ENCODE data around the gene TAMALIN.

TAMALIN gene

DNA sequence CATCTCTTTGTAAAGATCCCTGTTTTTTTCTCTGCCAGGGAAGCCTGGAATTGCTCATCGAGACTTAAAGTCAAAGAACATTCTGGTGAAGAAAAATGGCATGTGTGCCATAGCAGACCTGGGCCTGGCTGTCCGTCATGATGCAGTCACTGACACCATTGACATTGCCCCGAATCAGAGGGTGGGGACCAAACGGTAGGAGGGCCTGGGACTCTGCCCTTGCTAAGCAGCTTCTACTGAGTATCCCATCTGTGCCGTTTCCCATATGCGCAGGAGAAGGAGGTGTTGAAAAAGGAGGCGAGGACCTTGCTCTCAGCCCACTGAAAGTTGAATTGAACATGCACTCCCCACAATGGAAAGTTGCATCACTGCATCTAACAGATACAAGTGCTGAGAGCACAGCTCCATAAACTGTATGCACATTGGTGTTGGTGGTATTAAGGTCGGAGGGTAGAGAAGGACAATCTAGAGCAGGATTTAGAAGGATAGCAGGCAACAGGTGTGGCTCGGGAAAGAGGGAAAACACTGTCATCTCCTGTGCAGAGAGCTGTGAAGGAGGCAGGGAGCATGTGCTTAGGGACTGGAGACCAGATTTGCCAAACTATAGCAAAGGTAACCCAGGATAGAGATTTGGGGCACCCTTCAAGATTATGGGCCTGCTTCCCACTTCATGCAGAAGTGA lies 21.5 kb upstream of the TAMALIN start:
- no peak for DNase-seq

DNA sequence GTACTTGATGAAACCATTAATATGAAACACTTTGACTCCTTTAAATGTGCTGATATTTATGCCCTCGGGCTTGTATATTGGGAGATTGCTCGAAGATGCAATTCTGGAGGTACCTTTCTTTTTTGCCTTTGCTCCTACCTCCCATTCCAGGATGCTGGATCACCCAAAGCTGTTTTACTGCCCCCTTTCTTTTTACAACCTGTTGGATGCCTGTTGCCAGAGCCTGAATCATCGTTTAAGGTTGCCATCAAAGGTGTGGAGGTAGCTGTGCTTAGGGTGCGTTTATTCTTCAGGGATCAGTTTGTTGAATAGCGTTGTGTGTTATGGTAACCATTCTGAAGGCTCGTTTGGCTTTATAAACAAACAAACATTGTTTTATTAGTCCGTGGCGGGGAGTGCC lies 19.9 kb upstream of the TAMALIN start:
- no peak for DNase-seq

DNA sequence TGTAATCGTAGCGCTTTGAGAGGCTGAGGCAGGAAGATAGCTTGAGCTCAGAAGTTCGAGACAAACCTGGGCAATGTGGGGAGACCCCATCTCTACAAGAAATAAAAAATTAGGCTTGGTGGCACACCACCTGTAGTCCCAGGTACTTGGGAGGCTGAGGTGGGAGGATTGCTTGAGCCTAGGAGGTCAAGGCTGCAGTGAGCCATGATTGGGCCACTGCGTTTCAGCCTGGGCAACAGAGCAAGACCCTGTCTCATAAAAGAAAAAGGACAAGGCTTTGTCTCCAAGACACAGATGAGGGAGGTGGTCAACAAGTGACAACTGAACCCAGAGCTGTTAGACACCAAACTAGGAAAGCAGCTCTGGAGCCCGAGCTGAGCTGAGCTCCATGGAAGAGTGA lies 14.5 kb upstream of the TAMALIN start:
- DNase-seq: no peak

DNA sequence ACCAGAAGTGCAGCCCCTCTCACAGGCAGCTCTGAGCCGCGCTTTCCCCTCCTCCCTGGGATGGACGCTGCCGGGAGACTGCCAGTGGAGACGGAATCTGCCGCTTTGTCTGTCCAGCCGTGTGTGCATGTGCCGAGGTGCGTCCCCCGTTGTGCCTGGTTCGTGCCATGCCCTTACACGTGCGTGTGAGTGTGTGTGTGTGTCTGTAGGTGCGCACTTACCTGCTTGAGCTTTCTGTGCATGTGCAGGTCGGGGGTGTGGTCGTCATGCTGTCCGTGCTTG lies 12.3 kb upstream of the TAMALIN start:
- no peak for DNase-seq

DNA sequence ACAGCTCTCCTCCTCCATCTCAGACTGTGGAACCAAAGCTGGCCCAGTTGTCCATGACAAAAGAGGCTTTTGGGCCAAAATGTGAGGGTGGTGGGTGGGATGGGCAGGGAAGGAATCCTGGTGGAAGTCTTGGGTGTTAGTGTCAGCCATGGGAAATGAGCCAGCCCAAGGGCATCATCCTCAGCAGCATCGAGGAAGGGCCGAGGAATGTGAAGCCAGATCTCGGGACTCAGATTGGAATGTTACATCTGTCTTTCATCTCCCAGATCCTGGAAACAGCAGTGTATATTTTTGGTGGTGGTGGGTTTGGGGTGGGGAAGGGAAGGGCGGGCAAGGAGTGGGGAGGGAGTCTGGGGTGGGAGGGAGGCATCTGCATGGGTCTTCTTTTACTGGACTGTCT lies 11.8 kb upstream of the TAMALIN start:
- no peak for DNase-seq

DNA sequence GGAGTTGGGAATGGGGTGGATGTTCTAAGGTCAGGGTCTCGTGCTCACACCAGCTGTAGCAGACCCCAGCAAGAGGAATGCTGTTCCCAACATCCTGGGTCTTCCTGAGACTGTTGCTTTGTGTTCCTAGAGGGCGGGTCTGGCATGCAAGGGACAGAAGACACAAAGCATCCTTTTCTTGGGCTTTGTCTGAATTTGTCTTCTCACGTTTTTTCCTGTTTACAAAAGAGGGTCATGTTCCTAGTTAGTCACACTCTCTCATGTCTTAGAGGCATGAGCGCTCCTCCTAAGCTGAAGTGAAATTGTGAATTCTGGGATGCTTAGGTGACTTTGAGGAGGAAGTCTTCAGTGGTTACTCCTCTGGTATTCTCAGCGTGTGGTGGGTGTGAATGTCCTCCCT lies 9.6 kb upstream of the TAMALIN start:
- no peak for DNase-seq

DNA sequence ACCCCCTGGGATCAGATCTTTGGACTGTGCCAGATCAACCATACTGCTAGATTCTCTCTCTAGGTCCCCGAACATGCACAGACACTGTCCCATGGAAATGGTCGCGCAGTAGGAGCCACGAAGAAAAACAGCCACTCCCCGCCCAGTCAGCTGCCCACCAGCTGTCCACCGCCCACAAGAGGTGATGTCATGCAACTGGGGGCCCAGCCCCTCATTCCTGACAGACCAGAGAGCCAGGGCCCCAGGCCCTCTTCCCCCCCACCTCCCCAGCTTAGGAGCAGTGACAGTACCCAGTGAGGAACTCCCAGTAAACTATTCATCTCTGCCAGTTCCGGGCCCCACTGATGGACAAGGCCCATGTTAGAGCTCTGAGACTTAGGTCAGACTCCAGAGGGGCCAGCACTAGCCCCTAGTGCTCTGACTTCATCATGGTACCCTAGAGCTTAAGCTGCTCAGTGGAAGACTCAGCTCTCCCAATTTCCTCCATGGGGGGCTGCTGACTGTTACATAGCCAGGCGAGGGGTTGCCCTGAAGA lies 3.7 kb upstream of the TAMALIN start:
- no peak for DNase-seq

DNA sequence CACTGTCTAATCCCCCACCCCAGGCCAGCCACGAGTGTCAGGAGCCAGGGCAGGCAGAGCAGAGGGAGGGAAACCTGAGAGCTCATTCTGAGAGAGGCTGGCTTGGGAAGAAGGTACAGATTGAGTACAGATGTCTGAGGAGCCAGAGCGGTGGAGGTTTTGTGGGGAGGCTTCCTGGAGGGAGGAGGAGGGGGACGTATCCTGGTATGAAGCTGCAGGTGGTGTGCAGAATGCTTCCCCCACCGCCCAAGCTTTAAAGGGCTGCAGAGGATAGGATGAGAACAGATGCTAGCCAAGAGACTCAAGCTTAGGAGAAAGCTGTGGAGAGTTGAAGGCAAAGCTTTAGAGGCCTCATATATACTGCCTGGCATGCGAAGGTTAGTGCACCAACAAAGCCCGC lies 3.2 kb upstream of the TAMALIN start:
- DNase-seq: no peak

DNA sequence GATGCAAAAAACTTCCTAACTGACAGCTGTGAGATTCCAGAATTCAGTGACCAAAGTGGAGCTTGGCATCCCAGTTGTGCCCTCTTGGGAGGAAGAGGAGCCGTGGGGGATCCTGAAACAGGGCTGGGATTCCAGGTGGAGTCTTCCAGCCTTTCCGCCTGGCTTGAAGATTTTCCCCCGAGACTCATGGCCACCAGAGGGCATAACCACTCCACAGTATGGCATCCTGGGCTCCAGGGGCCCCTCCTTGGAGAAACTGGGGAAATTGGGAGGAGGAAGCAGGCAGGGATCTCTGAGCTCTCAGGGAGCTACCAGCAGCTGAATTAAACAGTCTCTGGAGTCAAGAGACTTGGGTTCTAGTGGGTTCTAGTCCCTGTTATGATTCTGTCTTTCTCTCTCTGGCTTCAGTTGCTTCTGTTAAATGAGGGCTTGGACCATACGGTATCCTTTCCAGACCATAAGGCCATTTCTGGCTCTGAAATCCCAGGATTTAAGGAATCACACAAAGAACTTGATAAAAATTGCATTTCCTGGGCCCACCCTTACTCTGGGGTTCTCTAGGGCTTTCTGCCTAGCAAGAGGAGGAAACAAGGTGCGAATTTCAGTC lies 2.6 kb upstream of the TAMALIN start:
- no peak for DNase-seq

DNA sequence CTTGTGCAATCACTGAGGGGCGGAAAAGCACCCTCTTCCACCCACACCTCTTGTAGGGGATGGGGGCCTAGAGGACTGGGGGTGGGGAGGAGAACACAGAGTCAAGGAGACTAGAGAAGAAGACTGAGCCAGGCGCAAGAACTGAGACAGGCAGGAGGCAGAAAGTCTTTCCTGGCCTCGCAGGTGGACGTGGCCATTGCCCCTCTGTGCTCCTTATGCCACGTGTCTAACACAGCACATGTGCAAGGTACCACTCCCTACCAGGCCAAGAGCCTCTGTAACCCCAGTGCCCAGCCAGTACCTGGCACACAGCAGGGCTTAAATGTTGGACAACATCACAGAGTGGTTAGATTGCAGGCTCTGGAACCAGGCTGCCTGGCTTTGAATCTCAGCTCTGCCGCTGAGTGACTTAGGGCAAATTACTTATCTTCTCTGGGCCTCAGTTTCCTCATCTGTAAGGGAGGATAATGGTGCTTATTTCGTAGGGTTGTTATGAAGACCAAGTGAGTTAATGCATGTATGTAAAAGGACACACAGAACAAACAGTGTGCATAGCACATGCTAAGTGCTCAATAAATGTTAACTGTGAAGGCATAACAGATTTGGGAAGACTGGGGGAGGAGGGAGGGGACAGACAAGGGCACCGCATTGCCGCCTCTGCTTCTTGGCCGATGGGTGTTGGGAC lies 1.4 kb upstream of the TAMALIN start:
- DNase-seq: no peak

DNA sequence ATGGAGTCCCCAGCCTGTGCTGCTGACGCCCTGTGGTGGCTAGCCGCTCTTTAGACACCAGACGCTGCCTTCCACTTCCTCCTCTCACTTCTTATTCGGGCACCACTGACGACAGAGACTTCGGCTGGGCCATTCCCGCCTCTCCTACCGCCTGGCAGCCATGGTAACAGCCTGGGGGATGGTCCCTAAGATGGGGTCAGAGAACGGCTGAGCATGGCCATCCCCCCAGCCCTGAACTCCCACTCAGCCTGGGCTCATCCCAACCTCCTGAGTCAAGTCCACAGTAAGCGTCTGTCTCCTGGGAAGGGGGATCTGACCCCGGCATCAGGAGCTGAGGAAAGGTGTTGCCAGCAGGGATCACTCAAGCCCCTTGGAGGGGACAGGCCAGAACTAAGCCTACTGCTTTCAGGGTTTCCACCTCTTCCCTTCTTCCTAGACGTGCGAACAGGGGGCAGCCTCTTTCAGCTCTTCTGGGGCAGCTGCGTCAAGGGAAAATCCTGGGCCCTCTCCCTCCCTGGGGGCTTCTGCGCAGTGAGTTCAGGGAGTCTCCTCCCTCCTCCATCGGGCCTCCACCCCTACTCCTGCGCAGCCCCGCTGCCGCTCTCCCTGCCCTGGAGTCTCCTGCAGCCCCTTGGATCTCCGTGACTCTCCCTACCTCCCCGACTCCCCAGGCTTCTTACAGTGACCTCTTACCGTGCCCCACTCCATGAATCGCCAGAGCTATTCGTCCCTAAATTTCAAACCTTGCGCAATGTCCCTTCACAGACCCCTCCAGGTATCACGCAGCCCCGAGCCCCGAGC lies 643 bp upstream of the TAMALIN start:
- DNase-seq: no peak

DNA sequence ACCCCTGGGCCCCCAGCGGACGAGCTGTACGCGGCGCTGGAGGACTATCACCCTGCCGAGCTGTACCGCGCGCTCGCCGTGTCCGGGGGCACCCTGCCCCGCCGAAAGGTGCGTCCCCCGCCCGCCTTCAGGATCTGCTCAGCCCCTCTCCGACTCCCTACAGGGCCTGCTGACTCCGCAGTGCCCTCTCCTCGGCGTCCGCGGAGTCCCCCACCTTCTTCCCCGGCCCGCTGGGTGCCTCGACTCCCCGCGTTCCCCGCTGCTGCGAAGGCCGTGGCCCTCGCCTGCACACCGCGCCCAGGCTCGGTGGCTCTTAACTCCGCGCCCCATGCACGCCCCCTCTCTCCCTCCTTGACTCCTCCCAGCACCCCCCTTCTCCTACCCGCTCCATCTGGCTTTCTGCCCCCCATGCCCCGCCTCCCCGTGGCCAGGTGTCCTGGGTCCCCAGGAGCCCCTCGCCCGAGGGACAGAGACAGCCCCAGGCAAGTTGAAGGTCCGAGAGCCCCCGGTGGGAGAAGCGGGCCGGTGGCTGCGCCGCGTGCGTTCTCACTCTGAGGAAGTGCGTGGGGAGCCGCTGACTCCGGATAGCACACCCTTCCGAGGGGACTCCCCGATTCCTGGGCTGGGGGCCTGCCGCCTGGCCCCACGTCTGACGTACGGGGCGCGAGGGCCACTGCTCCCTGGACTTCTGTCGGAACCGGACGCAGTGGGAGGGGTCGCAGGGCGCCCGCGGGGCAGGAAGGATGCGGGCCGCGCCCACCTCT lies 594 bp downstream of the TAMALIN start:
- peak; percentile 47 for DNase-seq

DNA sequence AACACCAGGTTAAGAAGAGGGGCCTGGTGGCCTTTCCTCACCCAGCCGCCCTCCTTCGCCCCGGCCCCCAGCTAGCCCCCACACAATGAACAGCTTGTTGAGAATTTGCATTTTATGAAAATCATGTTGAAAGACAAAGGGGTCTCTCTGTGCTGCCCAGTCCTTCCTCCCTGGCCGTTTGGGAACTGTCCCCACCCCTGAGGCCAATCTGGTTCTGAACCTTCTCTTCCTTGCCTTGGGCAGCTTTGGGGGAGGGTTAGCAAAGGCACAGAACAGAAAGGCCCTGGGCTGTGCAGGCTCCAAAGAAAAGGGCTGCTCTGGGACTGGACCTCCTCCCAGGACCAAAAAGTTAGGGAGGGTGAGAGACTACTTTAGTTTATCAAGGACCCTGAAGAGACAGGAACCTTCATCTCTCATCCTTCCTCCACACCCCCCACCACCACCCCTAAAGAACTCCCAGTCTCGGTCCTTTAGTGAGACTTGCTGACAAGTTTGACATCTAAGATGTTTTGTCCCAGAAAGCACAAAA lies 1.3 kb downstream of the TAMALIN start:
- no peak for DNase-seq

DNA sequence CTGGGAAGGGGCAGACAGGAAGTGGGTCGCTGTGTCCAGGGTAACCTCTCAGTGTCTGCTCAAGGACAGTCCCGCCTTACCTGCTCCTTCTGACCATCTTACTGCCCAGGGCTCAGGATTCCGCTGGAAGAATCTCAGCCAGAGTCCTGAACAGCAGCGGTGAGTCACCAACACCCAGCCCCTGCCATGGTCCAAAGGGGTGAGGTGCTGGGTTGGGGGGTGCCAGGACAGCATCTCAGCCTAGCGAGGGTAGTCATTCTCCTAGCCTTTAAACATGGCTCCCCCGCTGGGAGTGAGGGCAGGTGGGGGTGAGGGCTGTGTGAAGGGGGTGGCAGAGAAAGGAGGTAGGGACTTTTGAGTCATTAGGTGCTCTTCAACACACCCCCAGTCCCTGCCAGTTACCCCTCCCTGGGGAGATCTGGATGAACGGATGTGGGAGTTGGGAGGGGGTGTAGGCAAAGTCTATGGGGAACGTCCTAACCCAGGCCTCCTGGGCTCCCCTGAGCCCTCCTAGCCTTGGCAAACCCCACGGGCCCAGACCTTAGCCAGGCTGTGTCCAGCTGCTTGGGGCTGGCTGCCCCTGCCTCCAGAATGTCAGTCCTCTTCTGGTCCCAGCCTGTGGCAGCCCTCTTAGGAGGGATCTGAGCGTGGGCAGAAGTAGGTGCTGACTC lies 2.5 kb downstream of the TAMALIN start:
- no peak for DNase-seq

DNA sequence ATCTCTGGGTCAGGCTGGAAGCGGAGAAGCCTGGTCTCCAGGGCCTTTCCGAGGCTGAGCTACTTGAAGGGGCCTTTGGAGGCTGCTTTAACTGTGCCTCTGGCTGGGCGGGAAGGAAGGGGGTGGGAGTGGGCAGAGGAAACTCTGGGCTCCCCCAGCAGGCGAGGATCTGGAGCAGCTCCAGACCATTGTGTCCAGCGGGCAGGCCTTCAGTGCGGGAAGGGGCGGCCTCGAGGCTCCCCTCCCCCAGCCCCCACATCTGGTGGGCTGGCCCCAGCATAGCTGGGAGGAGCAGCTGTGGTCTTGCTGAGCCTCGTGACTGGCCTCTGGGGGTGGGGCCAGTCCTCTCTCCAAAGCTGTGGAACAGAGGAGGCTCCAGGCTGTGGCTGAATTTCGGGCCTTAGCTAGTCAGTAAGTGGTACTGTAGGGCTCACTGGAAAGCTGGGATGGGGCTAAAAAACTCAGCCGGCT lies 3.4 kb downstream of the TAMALIN start:
- no peak for DNase-seq

DNA sequence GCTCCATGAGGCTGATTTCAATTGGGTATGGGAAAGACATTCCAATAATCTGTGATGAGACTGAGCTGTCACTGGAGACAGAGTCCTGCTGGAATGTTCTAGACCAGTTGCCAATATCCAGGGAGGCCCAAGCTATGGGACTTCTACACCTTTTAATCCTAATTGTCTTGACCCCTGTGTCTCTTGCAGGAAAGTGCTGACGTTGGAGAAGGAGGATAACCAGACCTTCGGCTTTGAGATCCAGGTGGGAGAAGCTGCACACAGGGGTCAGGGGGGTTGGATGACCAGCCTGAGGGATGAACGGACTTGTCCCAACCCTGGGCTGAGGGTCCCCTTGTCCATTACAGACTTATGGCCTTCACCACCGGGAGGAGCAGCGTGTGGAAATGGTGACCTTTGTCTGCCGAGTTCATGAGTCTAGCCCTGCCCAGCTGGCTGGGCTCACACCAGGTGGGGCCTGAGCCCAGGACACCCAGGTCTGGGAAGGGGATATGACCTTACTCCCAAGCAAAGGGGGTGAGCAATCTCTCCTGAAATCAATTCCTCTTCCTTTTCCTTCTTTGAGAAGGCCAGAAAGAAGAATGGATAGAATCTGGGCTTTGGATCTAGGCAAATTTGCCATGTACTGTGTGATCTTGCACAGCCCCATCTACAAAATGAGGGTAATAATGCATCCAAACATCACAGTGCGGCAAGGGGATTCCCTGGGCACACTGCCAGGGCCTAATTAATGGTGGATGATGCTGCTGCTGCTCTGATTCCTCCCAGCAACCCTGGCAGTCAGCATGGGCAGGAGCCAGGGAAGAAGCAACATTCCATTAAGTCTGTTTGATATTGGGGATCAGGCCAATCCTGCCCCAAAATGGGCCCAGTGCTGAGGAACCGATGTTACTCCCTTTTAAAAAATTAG lies 4.2 kb downstream of the TAMALIN start:
- DNase-seq: no peak

DNA sequence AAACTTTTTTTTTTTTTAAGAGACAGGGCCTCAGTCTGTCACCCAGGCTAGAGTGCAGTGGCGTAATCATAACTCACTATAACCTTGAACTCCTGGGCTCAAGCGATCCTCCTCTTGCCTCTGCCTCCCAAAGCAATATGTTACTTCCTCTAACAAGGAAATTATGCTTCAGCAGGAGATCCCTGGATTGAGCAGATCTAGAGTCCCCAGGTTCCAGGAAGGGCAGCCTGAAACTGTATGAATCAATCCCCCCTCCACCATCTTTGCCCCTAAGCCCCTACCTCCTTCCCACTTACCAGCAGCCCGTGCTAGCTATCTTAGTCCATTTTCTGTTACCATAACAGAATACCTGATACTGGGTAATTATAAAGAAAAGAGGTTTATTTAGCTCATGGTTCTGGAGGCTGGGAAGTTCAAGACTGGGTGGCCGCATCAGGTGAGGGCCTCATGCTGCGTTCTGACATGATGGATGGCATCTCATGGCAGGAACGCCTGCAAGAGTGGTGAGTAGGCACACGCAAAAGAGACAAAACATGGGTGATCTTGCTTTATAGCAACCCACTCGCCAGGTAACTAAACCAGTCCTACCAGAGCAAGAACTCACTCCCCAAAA lies 5.0 kb downstream of the TAMALIN start:
- DNase-seq: no peak

DNA sequence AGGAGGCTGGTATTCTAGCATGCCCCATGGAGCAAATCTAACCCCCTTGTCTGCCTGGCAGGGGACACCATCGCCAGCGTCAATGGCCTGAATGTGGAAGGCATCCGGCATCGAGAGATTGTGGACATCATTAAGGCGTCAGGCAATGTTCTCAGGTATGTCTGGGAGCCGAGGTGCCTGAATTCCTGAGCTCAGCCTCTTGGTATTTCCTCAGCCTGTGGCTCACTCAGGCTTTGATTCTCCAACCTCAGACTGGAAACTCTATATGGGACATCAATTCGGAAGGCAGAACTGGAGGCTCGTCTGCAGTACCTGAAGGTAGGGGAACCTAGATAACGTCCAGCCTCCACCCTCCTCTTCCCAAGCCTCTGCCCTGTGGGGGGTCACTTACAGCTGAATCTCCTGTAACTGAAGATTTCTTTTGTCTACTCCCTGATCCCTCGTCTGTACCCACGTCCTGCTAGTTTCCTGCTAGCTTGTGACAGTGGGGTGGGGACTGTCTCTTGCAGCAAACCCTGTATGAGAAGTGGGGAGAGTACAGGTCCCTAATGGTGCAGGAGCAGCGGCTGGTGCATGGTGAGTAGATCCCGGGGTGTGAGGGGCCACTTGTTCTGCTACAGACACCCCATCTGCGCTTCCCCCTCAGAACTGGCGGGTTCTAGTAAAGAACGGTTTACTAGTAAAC lies 7.0 kb downstream of the TAMALIN start:
- DNase-seq: no peak

Measured in activated CD4-positive, CD25-positive, alpha-beta regulatory T cell treated with anti-CD3 and anti-CD28 coated beads, Interleukin-2, amount 50 U/mL, for 72 hours (primary cell).